ENCODE results near the gene WDR41.

GRCh38 chr5:77452351-77452750 lies 39.8 kb downstream of the WDR41 start:
- TF ChIP-seq CTCF (IDR thresholded peaks at IDR 0.05) (no peak), POLR2AphosphoS5 (IDR thresholded peaks at IDR 0.05) (no peak), POLR2A (IDR thresholded peaks at IDR 0.05) (no peak)
